Measurements from ENCODE around the gene C1QTNF3. TPM values are rescaled to one million over a fixed set of nuclear protein-coding genes. Genes with fewer than 3 reads are reported as not detected.

The C1QTNF3 gene
- total and polyA plus RNA-seq, 2 of the 8 experiments (the other 6 are each of a cell fraction or from before 2014, with no cell fraction given), result 1.0 to 1.2 TPM

DNA sequence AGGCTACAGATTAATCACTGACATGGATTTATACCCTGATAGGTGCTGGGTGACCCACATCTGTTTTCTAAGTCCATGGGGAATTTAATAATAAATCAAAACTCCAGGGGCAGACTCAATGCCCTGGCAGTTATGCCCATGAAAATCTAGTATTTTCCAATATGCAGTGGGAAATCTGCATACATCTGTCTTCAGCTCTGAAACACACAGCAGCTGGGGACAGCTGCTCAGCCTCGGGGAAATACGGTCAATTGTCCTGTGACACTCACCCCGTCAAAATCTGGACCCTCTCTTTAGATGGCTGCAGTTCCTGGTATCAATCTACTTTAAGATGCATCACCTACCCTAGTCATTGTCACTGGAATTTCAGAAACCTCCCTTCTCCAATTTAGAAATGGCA is 12.7 kb upstream of the C1QTNF3 start:
- Histone ChIP-seq H2BK20ac (ENCODE audit: low read length) (no peak overlapping the region), H2BK5ac (ENCODE audit: low read depth, low read length) (no peak overlapping the region), H4K91ac (replicated peaks; ENCODE audit: insufficient read length, low read length) (no peak overlapping the region), H4K5ac (ENCODE audit: insufficient read length, low read depth, low read length) (no peak overlapping the region), H4K8ac (ENCODE audit: extremely low read depth, insufficient read depth, low read length) (no peak overlapping the region), H3K79me1 (ENCODE audit: low read depth, low read length) (no peaks in the 10 kb centered on the region), H3K4me1 (replicated peaks in 1 of 4; ENCODE audit: control insufficient read depth in 3 of 4, insufficient read depth in 4 of 4, low read length in 3 of 4) (no peaks in the 10 kb centered on the region), H3K4ac (replicated peaks; ENCODE audit: insufficient read length, low read depth, low read length) (no peak overlapping the region), H3K4me3 (ENCODE audit: extremely low read depth in 1 of 4, insufficient read depth in 2 of 4, low read depth in 3 of 4, low read length in 4 of 4) (no peak overlapping the region), H2BK120ac (replicated peaks; ENCODE audit: low read depth, low read length) (no peak overlapping the region), H3K4me2 (ENCODE audit: insufficient read depth in 1 of 2, low read depth in 2 of 2, low read length in 2 of 2) (no peak overlapping the region), H4K20me1 (replicated peaks in 1 of 2; ENCODE audit: control insufficient read depth in 1 of 2, insufficient read depth in 2 of 2, low read length in 2 of 2) (no peaks in the 10 kb centered on the region), H3K23ac (ENCODE audit: insufficient read length) (no peak overlapping the region), H3K27ac (ENCODE audit: low read depth, low read length) (no peak overlapping the region), H3K9me3 (ENCODE audit: insufficient read depth in 2 of 2, low read depth in 1 of 2, low read length in 1 of 2) (no peaks in the 10 kb centered on the region), H3K79me2 (ENCODE audit: control insufficient read depth in 1 of 2, insufficient read depth in 2 of 2, low read length in 2 of 2) (no peaks in the 10 kb centered on the region), H2AFZ (ENCODE audit: low read length) (no peak overlapping the region), H3K56ac (replicated peaks; ENCODE audit: insufficient read length, low read depth, low read length) (no peak overlapping the region), H3K9ac (replicated peaks in 1 of 4; ENCODE audit: extremely low read depth in 1 of 4, low read depth in 3 of 4, low read length in 3 of 4) (no peak overlapping the region), H2BK15ac (ENCODE audit: low read length) (no peak overlapping the region), H3K18ac (ENCODE audit: extremely low read depth, low read length) (no peak overlapping the region), H3K23me2 (ENCODE audit: low read depth, low read length) (no peaks in the 10 kb centered on the region), H2AK5ac (ENCODE audit: low read depth, low read length) (no peak overlapping the region), H3K14ac (ENCODE audit: insufficient read length) (no peak overlapping the region), H3K36me3 (ENCODE audit: control insufficient read depth in 2 of 4, insufficient read depth in 4 of 4, low read length in 3 of 4) (no peaks in the 10 kb centered on the region), H2BK12ac (ENCODE audit: low read depth, low read length) (no peak overlapping the region), H3K27me3 (replicated peaks in 1 of 4; ENCODE audit: control insufficient read depth in 3 of 4, extremely low read depth in 1 of 4, insufficient read depth in 3 of 4, low read length in 3 of 4) (no peaks in the 10 kb centered on the region)
- 88% methylated on average over 3 of the region's 3 CpGs; no CpG with 5 or more reads in 1 of the 2 experiments for WGBS, 2 experiments (ENCODE audit: extremely low coverage in 1 of 2, insufficient coverage in 1 of 2, insufficient read length in 1 of 2, insufficient replicate concordance in 2 of 2, low coverage in 1 of 2, low lambda C conversion rate in 2 of 2, missing lambda C conversion rate in 1 of 2)
- ChIA-PET CTCF (ENCODE audit: partially characterized antibody) (no interaction called here), POLR2A (ENCODE audit: partially characterized antibody) (no interaction called here)
- DNase-seq (ENCODE audit: low read depth in 1 of 2, low spot score in 2 of 2), result no peak
- no peak for FAIRE-seq
- TF ChIP-seq, protein P1, sequence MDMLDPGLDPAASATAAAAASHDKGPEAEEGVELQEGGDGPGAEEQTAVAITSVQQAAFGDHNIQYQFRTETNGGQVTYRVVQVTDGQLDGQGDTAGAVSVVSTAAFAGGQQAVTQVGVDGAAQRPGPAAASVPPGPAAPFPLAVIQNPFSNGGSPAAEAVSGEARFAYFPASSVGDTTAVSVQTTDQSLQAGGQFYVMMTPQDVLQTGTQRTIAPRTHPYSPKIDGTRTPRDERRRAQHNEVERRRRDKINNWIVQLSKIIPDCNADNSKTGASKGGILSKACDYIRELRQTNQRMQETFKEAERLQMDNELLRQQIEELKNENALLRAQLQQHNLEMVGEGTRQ (IDR thresholded peaks at IDR 0.05; ENCODE audit: low read length), result no peak
- TF ChIP-seq SP4 (IDR thresholded peaks at IDR 0.05; ENCODE audit: low read length) (no peak), RFX5 (IDR thresholded peaks at IDR 0.05; ENCODE audit: borderline replicate concordance, low read depth, low read length) (no peak), SIN3A (conservative IDR thresholded peaks at IDR 0.05 in 1 of 2, IDR thresholded peaks at IDR 0.05 in 1 of 2; ENCODE audit: low read depth in 1 of 2, low read length in 2 of 2) (no peak), KDM1A (IDR thresholded peaks at IDR 0.05; ENCODE audit: borderline replicate concordance, low read length) (no peak), SUZ12 (IDR thresholded peaks at IDR 0.05; ENCODE audit: low read length) (no peak), RAD21 (IDR thresholded peaks at IDR 0.05 in 1 of 2, conservative IDR thresholded peaks at IDR 0.05 in 1 of 2; ENCODE audit: low read depth in 2 of 2, low read length in 2 of 2) (no peak), JUND (IDR thresholded peaks at IDR 0.05; ENCODE audit: low read length) (no peak), MAFK (IDR thresholded peaks at IDR 0.05; ENCODE audit: low read depth, low read length) (no peak), ASH2L (IDR thresholded peaks at IDR 0.05; ENCODE audit: low read length) (no peak), RXRA (IDR thresholded peaks at IDR 0.05; ENCODE audit: insufficient read depth, low read depth, low read length) (no peak), CBX8 (IDR thresholded peaks at IDR 0.05; ENCODE audit: borderline replicate concordance, low read depth, low read length) (no peak)
- TF ChIP-seq, protein P2, sequence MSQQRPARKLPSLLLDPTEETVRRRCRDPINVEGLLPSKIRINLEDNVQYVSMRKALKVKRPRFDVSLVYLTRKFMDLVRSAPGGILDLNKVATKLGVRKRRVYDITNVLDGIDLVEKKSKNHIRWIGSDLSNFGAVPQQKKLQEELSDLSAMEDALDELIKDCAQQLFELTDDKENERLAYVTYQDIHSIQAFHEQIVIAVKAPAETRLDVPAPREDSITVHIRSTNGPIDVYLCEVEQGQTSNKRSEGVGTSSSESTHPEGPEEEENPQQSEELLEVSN (IDR thresholded peaks at IDR 0.05), result no peak
